ENCODE results near the gene DDX17.

- TF ChIP-seq PBX3 (IDR thresholded peaks at IDR 0.05; ENCODE audit: insufficient replicate concordance, low read depth, low read length) (no peak), LARP7 (IDR thresholded peaks at IDR 0.05) (no peak), RAD21 (IDR thresholded peaks at IDR 0.05; ENCODE audit: insufficient read depth, low read depth, low read length) (no peak), BRCA1 (IDR thresholded peaks at IDR 0.05; ENCODE audit: low read depth, low read length) (no peak), EZH2 (IDR thresholded peaks at IDR 0.05; ENCODE audit: borderline replicate concordance, control insufficient read depth, low read depth, low read length) (no peak), SIX5 (IDR thresholded peaks at IDR 0.05; ENCODE audit: low read depth, low read length, severe bottlenecking) (no peak), MYB (IDR thresholded peaks at IDR 0.05; ENCODE audit: borderline replicate concordance, low read depth, low read length) (no peak), TAF1 (IDR thresholded peaks at IDR 0.05; ENCODE audit: borderline replicate concordance, low read depth, low read length) (no peak)
- TF ChIP-seq, protein P1, sequence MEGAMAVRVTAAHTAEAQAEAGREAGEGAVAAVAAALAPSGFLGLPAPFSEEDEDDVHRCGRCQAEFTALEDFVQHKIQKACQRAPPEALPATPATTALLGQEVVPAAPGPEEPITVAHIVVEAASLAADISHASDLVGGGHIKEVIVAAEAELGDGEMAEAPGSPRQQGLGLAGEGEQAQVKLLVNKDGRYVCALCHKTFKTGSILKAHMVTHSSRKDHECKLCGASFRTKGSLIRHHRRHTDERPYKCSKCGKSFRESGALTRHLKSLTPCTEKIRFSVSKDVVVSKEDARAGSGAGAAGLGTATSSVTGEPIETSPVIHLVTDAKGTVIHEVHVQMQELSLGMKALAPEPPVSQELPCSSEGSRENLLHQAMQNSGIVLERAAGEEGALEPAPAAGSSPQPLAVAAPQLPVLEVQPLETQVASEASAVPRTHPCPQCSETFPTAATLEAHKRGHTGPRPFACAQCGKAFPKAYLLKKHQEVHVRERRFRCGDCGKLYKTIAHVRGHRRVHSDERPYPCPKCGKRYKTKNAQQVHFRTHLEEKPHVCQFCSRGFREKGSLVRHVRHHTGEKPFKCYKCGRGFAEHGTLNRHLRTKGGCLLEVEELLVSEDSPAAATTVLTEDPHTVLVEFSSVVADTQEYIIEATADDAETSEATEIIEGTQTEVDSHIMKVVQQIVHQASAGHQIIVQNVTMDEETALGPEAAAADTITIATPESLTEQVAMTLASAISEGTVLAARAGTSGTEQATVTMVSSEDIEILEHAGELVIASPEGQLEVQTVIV (IDR thresholded peaks at IDR 0.05; ENCODE audit: borderline replicate concordance, partially characterized antibody) = no peak
- TF ChIP-seq, protein P2, sequence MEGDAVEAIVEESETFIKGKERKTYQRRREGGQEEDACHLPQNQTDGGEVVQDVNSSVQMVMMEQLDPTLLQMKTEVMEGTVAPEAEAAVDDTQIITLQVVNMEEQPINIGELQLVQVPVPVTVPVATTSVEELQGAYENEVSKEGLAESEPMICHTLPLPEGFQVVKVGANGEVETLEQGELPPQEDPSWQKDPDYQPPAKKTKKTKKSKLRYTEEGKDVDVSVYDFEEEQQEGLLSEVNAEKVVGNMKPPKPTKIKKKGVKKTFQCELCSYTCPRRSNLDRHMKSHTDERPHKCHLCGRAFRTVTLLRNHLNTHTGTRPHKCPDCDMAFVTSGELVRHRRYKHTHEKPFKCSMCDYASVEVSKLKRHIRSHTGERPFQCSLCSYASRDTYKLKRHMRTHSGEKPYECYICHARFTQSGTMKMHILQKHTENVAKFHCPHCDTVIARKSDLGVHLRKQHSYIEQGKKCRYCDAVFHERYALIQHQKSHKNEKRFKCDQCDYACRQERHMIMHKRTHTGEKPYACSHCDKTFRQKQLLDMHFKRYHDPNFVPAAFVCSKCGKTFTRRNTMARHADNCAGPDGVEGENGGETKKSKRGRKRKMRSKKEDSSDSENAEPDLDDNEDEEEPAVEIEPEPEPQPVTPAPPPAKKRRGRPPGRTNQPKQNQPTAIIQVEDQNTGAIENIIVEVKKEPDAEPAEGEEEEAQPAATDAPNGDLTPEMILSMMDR (IDR thresholded peaks at IDR 0.05 in 2 of 3, conservative IDR thresholded peaks at IDR 0.05 in 1 of 3; ENCODE audit: control insufficient read depth in 2 of 3, extremely low read depth in 1 of 3, insufficient read depth in 1 of 3, low read depth in 3 of 3, low read length in 3 of 3) = no peak
Measured at GRCh38 chr22:38448945-38449745, 57.0 kb downstream of the DDX17 start.
